Fibroblast of skin of abdomen (primary cell): ENCODE results near the gene AHSG.
"Not testable (repeated sequence)": the region's sequence is repeated elsewhere in the genome, so short reads cannot be mapped to it uniquely, and the experiment has no call there.

Experiments
- DNase-seq: peaks from one replicate; pipeline ENCODE4 v3.0.0-alpha.2; 2013

The AHSG gene

GRCh38 chr3:186618318-186618938, 5.6 kb downstream of the AHSG start:
- DNase-seq: no peak

- DNase-seq: no peak
Observed at GRCh38 chr3:186619787-186620212, 6.9 kb downstream of the AHSG start.

GRCh38 chr3:186620213-186621092, 7.6 kb downstream of the AHSG start:
- DNase-seq: no peak

- no peak for DNase-seq
Observed at GRCh38 chr3:186621894-186622650, 9.2 kb downstream of the AHSG start.

GRCh38 chr3:186622651-186623310, 9.9 kb downstream of the AHSG start:
- DNase-seq: no peak

GRCh38 chr3:186624598-186624997, 11.7 kb downstream of the AHSG start:
- no peak for DNase-seq

- no peak for DNase-seq
Observed at GRCh38 chr3:186625600-186626042, 12.8 kb downstream of the AHSG start.

- no peak for DNase-seq
Observed at GRCh38 chr3:186626254-186626847, 13.5 kb downstream of the AHSG start.

- DNase-seq: no peak
Observed at GRCh38 chr3:186627852-186628414, 15.1 kb downstream of the AHSG start.

GRCh38 chr3:186628756-186629155, 15.9 kb downstream of the AHSG start:
- no peak for DNase-seq

GRCh38 chr3:186630950-186631641, 18.2 kb downstream of the AHSG start:
- no peak for DNase-seq

- no peak for DNase-seq
Observed at GRCh38 chr3:186633481-186633880, 20.6 kb downstream of the AHSG start.

GRCh38 chr3:186634207-186634606, 21.3 kb downstream of the AHSG start:
- DNase-seq: not testable (repeated sequence)

- no peak for DNase-seq
Observed at GRCh38 chr3:186635532-186635931, 22.7 kb downstream of the AHSG start.

- no peak for DNase-seq
Observed at GRCh38 chr3:186636536-186636935, 23.7 kb downstream of the AHSG start.

- no peak for DNase-seq
Observed at GRCh38 chr3:186637686-186638085, 24.8 kb downstream of the AHSG start.

GRCh38 chr3:186638259-186638658, 25.4 kb downstream of the AHSG start:
- no peak for DNase-seq

- no peak for DNase-seq
Observed at GRCh38 chr3:186639778-186640472, 27.1 kb downstream of the AHSG start, which contains the start of gene FETUB. Gene FETUB, plus strand, starts transcription at chr3:186640399. Its CDS starts 62 bp downstream, at chr3:186640461.

GRCh38 chr3:186640473-186640818, 27.6 kb downstream of the AHSG start:
- no peak for DNase-seq

GRCh38 chr3:186640929-186641328, 28.1 kb downstream of the AHSG start:
- no peak for DNase-seq

GRCh38 chr3:186642014-186642413, 29.2 kb downstream of the AHSG start:
- no peak for DNase-seq
